Ectodermal cell (in vitro differentiated cells): ENCODE measurements around the gene HOXC5.

ENCODE experiments used
- H3K27ac ChIP-seq: 2 replicates; pipeline ENCODE4 v1.7.0; 2013; ENCODE audit warnings: mild to moderate bottlenecking, low read depth, low read length; ENCODE audit not compliant: insufficient read depth, poor library complexity, severe bottlenecking
- H3K27me3 ChIP-seq: 2 replicates; pipeline ENCODE4 v1.7.0; 2013; ENCODE audit warnings: mild to moderate bottlenecking, low read length; ENCODE audit not compliant: insufficient read depth, control insufficient read depth, poor library complexity, severe bottlenecking
- H3K36me3 ChIP-seq: one replicate; pipeline ENCODE4 v1.7.0; 2013; ENCODE audit warnings: low read length; ENCODE audit not compliant: control insufficient read depth, insufficient read depth
- H3K4me1 ChIP-seq: one replicate; pipeline ENCODE4 v1.7.0; 2013; ENCODE audit warnings: low read length; ENCODE audit not compliant: control insufficient read depth, insufficient read depth
- H3K4me3 ChIP-seq: 2 replicates; pipeline ENCODE4 v1.7.0; 2013; ENCODE audit warnings: low read depth, low read length, control low read depth; ENCODE audit not compliant: insufficient read depth
- H3K9me3 ChIP-seq: 2 replicates; pipeline ENCODE4 v1.7.0; 2013; ENCODE audit warnings: mild to moderate bottlenecking, low read length, moderate library complexity; ENCODE audit not compliant: control insufficient read depth
- WGBS, 2 experiments: methylation state at CpG; one replicate each; pipeline ENCODE4 v1.1.7; 2013; ENCODE audit warnings: missing lambda C conversion rate in 2 of 2; 5-methylcytosine and 5-hydroxymethylcytosine counted together

HOXC5 gene

DNA sequence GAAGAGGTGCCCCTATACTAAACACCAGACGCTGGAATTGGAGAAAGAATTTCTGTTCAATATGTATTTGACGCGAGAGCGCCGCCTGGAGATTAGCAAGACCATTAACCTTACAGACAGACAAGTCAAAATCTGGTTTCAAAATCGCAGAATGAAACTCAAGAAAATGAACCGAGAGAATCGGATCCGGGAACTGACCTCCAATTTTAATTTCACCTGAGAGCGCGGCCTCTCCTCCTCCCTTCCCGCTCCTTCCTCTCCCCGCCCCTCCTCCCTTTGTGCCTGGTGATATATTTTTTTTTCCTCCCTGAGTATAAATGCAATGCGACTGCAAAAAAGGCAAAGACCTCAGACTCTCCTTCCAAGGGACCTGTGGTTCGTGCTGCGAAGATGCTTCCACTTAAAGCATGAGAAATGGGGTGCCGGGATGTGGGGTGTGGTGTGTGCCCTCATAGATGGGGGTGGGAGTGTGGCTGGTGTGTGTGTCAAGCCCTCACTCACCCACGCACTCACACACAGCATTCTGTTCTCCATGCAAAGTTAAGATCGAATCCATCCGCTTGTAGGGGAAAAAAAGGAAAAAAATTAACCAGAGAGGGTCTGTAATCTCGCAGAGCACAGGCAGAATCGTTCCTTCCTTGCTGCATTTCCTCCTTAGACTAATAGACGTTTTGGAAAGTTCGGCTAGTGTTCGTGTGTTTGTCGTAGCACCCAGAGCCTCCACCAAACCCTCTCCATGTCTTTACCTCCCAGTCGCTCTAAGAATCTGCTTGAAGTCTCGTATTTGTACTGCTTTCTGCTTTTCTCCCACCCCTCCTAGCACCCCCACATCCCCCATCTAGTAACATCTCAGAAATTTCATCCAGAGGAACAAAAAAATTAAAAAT is 43.4 kb upstream of the HOXC5 start:
- Histone ChIP-seq H3K4me3 (no peak overlapping the region), H3K27me3 (peaks cover 100% of the 10 kb centered on the region), H3K27ac (no peak overlapping the region), H3K9me3 (no peaks in the 10 kb centered on the region), H3K36me3 (no peaks in the 10 kb centered on the region), H3K4me1 (no peaks in the 10 kb centered on the region)
- 18 to 19% methylated on average over 27 of the region's 28 CpGs for WGBS, 2 experiments

DNA sequence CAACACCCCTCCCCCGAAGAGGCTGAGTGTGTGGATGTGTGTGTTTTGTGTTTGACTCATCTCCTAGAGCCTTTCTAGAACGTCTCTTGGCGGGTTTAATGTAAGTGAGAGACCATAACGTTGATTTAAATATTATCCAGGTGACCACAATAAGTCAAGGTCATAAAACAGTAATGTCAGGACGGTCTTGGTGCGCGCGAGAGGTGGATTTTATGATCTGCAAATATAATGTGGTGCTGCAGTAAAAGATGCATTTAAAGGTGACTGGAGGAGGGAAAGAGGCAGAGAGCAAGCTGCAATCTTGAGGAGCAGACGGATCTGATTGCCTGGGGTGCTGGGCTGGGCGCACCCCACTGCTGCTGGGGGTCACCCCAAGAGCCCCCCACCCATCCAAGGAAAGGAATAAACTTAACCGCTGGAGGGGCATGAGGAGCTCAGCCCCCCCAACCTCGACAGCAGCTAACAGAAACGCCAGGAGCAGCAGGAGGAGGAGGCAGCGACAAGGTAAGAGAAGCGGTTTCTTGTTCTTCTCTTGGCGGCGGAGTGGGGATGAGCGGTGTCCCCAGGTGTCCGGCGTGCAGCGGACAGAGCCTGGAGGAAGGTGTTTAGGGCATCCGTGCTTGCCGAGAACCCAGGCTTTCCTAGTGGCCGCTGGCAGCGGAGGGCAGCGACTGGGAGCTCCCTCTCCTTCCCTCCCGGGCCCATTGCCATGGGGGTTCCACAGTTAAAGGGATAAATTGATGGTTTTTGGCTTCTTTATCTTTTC is 42.4 kb upstream of the HOXC5 start:
- no peak overlapping the region for H3K27ac ChIP-seq
- no peaks in the 10 kb centered on the region for H3K36me3 ChIP-seq
- peaks cover 100% of the 10 kb centered on the region for H3K27me3 ChIP-seq
- no peaks in the 10 kb centered on the region for H3K4me1 ChIP-seq
- no peak overlapping the region for H3K4me3 ChIP-seq
- WGBS, 2 experiments: 19 to 21% methylated on average over 27 of the region's 27 CpGs
- no peaks in the 10 kb centered on the region for H3K9me3 ChIP-seq

DNA sequence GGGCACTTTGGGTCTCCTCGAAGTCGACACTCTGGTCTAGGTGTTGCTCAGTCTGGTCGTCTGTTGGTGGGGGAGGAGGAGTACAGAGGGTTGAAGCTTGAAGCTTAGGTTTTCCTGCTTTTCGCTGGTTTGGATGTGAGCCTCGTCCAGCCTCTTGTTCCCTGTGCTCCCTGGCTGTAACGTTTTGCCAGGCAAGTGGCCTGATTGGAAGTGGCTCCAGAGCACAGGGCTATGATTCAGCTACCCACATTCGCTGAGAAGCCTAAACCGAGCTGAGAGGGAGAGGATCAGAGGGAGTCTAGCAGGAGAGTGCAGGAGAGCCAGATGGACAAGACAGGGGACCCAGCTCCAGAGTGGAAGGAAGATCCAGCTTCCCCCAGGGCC is 41.8 kb upstream of the HOXC5 start:
- Histone ChIP-seq H3K4me1 (no peaks in the 10 kb centered on the region), H3K36me3 (no peaks in the 10 kb centered on the region), H3K9me3 (no peaks in the 10 kb centered on the region), H3K27ac (no peak overlapping the region), H3K4me3 (no peak overlapping the region), H3K27me3 (peaks cover 100% of the 10 kb centered on the region)
- 6 to 8% methylated on average over 8 of the region's 8 CpGs for WGBS, 2 experiments

DNA sequence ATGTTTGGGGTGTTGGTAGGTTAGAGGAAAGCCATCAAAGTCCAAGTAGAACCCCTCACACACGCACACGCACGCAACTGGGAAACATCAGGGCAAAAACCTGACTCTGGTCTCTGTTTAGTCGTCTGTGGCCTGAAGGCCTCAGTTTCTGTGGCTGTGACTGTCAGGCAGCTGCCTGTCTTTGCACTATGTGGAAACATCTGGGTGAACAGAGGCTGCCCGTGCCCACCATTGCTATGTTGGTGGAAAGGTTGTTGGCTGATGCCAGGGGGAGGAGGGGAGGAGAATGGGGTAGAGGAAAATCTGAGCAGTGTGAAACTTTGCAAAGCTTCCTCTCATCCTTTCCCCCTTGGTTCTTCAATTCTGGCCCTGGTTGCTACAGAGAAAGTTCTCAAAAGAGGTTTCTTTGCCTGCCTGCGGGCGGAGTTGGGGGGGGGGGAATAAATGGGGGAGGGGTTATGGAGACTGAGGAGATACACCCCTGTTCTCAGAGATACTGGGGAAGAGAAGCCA is 40.4 kb upstream of the HOXC5 start:
- H3K4me3 ChIP-seq: no peak overlapping the region
- WGBS, 2 experiments: 46 to 52% methylated on average over 7 of the region's 7 CpGs

GRCh38 chr12:53993162-53994008 is 39.5 kb upstream of the HOXC5 start:
- no peaks in the 10 kb centered on the region for H3K36me3 ChIP-seq
- WGBS, 2 experiments: 33 to 51% methylated on average over 12 to 18 of the region's 18 CpGs
- no peak overlapping the region for H3K27ac ChIP-seq
- peaks cover 100% of the 10 kb centered on the region for H3K27me3 ChIP-seq
- H3K4me1 ChIP-seq: no peaks in the 10 kb centered on the region
- H3K9me3 ChIP-seq: no peaks in the 10 kb centered on the region
- no peak overlapping the region for H3K4me3 ChIP-seq

More for the DNA sequence above, 40.4 kb upstream of the HOXC5 start:
- Histone ChIP-seq H3K4me1 (no peaks in the 10 kb centered on the region), H3K9me3 (no peaks in the 10 kb centered on the region), H3K27me3 (peaks cover 100% of the 10 kb centered on the region), H3K36me3 (no peaks in the 10 kb centered on the region), H3K27ac (no peak overlapping the region)

GRCh38 chr12:53994009-53994263 is 38.9 kb upstream of the HOXC5 start:
- no peaks in the 10 kb centered on the region for H3K9me3 ChIP-seq
- H3K36me3 ChIP-seq: no peaks in the 10 kb centered on the region
- H3K4me3 ChIP-seq: no peak overlapping the region
- WGBS, 2 experiments: 12 to 14% methylated on average over 19 of the region's 19 CpGs
- no peaks in the 10 kb centered on the region for H3K4me1 ChIP-seq
- H3K27ac ChIP-seq: no peak overlapping the region
- peaks cover 100% of the 10 kb centered on the region for H3K27me3 ChIP-seq

DNA sequence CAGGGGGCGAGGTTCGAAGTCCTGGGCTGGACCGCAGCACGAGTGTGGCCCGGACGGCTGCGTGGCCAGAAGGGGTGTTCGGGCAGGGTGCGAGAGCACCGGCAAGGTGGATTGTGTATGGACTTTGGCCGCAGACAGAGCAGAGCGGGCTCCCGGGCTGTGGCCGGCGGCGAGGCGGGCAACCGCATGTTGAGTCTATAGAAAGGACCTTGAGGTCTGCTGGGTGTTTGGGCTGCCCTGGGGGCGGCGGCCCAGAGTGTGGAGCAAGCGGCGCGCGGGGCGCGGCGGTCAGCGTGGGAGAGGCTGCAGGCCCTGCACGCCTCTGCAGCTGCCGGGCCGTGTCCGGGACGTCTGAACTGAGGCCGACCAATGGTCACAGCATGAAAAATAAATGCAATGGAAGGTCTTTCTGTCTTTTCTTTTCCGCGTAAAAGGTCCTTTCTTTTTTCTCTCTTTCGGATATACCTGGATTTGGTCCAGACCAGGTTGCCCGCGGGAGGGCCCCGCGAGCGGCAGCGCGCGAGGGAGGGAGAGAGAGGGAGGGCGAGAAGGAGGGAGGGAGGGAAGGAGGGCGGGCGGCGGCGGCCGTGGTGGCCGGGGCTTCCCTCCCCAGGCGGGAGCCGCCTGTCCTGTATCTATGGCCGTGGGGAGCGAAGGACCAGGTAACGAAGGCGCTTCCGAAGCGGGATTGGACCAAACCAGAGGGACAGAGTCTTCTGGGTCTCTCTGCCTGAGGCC is 38.4 kb upstream of the HOXC5 start:
- no peaks in the 10 kb centered on the region for H3K36me3 ChIP-seq
- 5 to 6% methylated on average over 58 to 60 of the region's 60 CpGs for WGBS, 2 experiments
- H3K9me3 ChIP-seq: no peaks in the 10 kb centered on the region
- H3K4me1 ChIP-seq: no peaks in the 10 kb centered on the region
- H3K27me3 ChIP-seq: peaks cover 100% of the 10 kb centered on the region
- no peak overlapping the region for H3K4me3 ChIP-seq
- H3K27ac ChIP-seq: no peak overlapping the region

DNA sequence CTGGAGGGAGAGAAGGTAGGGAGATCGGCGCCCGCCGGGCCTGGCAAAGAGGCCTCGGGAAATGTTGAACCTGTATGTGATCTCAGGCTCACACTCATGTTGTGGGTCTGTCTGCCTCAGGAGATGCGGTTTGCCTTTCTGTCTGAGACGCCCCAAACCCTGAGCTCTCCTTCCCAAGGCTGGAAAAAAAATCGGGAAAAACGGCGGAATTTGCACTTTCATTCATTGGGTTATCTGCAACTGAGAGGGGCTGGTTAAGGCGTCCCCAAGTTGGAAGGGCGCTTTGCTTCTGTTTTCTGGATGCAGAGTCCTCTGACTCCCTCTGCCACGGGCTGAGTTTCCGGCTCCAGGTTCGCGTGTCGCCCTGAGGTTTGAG is 37.9 kb upstream of the HOXC5 start:
- WGBS, 2 experiments: 4 to 5% methylated on average over 17 of the region's 17 CpGs
- no peak overlapping the region for H3K4me3 ChIP-seq

GRCh38 chr12:53995378-53996239 is 37.2 kb upstream of the HOXC5 start:
- no peaks in the 10 kb centered on the region for H3K36me3 ChIP-seq
- H3K27ac ChIP-seq: no peak overlapping the region
- H3K9me3 ChIP-seq: no peaks in the 10 kb centered on the region
- WGBS, 2 experiments: 2% methylated on average over 48 of the region's 48 CpGs
- H3K4me1 ChIP-seq: peaks cover 3% of the 10 kb centered on the region
- H3K27me3 ChIP-seq: peaks cover 100% of the 10 kb centered on the region
- no peak overlapping the region for H3K4me3 ChIP-seq

More for the DNA sequence above, 37.9 kb upstream of the HOXC5 start:
- Histone ChIP-seq H3K4me1 (peaks cover 3% of the 10 kb centered on the region), H3K27ac (no peak overlapping the region), H3K36me3 (no peaks in the 10 kb centered on the region), H3K27me3 (peaks cover 100% of the 10 kb centered on the region), H3K9me3 (no peaks in the 10 kb centered on the region)
